Adrenal gland (tissue), 12 donors: ENCODE measurements around the gene HIPK2. TPM values are rescaled to one million over a fixed set of nuclear protein-coding genes. Genes with fewer than 3 reads are reported as not detected.

ENCODE experiments used
- DNase-seq, 7 donors: peaks; one replicate each; pipeline ENCODE4 v3.0.0-alpha.2; 2019 to 2020
- H3K27ac ChIP-seq, 5 donors: fragments of 200-600 bp; sonication (generic) in 4 of 5; 1 replicate in 3 of 5; 2 replicates in 2 of 5; pipeline versions ENCODE4 v1.5.1 to v1.8.0; 2016 to 2020; ENCODE audit warnings: mild to moderate bottlenecking in 1 of 5
- H3K27me3 ChIP-seq: fragments of 200-600 bp; 2 replicates; pipeline ENCODE4 v1.8.0; 2021
- H3K36me3 ChIP-seq, 2 donors: fragments of 200-600 bp; replicated peaks in 1 of 2; 1 replicate in 1 of 2; 2 replicates in 1 of 2; pipeline versions ENCODE4 v1.5.1 to v1.8.0; 2018 to 2022
- H3K4me1 ChIP-seq, 2 donors: fragments of 200-600 bp; replicated peaks in 1 of 2; 1 replicate in 1 of 2; 2 replicates in 1 of 2; pipeline versions ENCODE4 v1.5.1 to v1.8.0; 2018 to 2021
- H3K4me3 ChIP-seq, 4 donors: fragments of 200-600 bp; sonication (generic) in 3 of 4; one replicate each; pipeline ENCODE4 v1.5.1; 2016 to 2018
- H3K9me3 ChIP-seq, 3 donors: fragments of 200-600 bp; sonication (generic) in 1 of 3; replicated peaks in 1 of 3; 1 replicate in 2 of 3; 2 replicates in 1 of 3; pipeline versions ENCODE4 v1.5.1 to v1.8.0; 2016 to 2021
- POLR2A ChIP-seq, 2 donors: fragments of 450-650 bp; IDR thresholded peaks; one replicate each; pipeline ENCODE4 v1.6.1; 2017; ENCODE audit warnings: antibody characterized with exemption in 2 of 2, mild to moderate bottlenecking in 2 of 2, moderate library complexity in 1 of 2
- WGBS, 4 donors: extraction: QIAGEN DNeasy Blood & Tissue Kit in 2 of 4; methylation state at CpG; one replicate each; pipeline versions ENCODE4 v1.1.5 to v1.1.7; 2013 to 2017; 5-methylcytosine and 5-hydroxymethylcytosine counted together
- intact Hi-C, 2 donors: fragments of 100-400 bp; cut with DNase I; formaldehyde crosslinking; loops; one replicate each; pipeline versions ENCODE4 v1.14.1 to v1.15.0; 2022 to 2023
- polyA plus RNA-seq, 3 donors: library from polyadenylated mRNA; stranded (reverse); fragments of 200-250 nt in 2 of 3; fragments of 350-450 nt in 1 of 3; fragmentation: Illumina TruSeq in 1 of 3; extraction: RNeasy Lipid Tissue Mini Kit (QIAGEN cat#74804) in 1 of 3; gene quantifications; one replicate each; pipeline ENCODE4 v1.2.3, GENCODE V29; 2013 to 2014
- total RNA-seq, 9 donors: library from RNA; depleted of rRNA in 4 of 9; stranded (reverse); fragments of >200 nt in 4 of 9; fragments of 120-200 nt in 1 of 9; fragmentation: NEBNext Ultra II Directional in 1 of 9; extraction: Animal tissue kit (Norgen Biotek cat#: 25700) in 1 of 9; gene quantifications; one replicate each; pipeline versions ENCODE4 v1.1.0 to v1.2.4, GENCODE V29; 2013 to 2023
- TF ChIP-seq, protein P1 (sequence below), 6 experiments: fragments of 450-650 bp in 4 of 6; fragments of 200-600 bp in 2 of 6; sonication (generic) in 1 of 6; IDR thresholded peaks; 1 replicate in 5 of 6; 2 replicates in 1 of 6; pipeline versions ENCODE4 v1.5.1 to v1.8.0; 2016 to 2021; ENCODE audit warnings: antibody characterized with exemption in 6 of 6, mild to moderate bottlenecking in 2 of 6, moderate library complexity in 1 of 6
- donor health status: healthy with polysubstance abuse.
- donor health status: Bipolar disorder and iron deficiency.
- donor health status: DM: yes; HTN: yes; CAD: no.
- donor health status: DM: no; HTN: no; CAD: no.
- donor health status: DM: no; HTN: no; CAD: no.
- donor health status: DM: yes; HTN: yes; CAD: no.

The HIPK2 gene
- total and polyA plus RNA-seq, 12 donors: 4.7 to 82.4 (median 49.8) TPM

DNA sequence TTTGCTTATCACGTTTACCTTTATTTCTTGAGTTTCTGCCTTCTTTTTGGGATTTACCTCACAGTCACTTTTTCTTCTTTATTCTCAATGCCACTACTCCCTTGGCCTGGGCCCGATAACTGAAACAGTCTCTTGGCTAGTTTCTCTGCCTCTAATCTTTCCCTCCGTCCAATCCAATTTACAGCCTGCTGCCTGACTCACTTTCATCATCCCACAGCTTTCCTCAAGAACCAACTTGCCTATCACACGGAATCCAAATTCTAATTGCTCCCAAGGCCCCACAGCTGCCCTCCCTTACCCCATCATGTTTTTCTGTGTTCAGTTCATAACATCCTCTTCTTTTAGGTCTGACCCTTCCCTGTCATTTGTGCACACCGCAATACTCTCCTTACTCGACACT lies 121.4 kb downstream of the HIPK2 start:
- no peak overlapping the region for H3K27ac ChIP-seq
- intact Hi-C loops: loop anchor here in 1 of 2 donors (10.0 kb wide), 1 partner anchor 118 kb away; the partner anchor contains the start of gene HIPK2
- 69 to 74% (median 70%) methylated on average over 6 of the region's 6 CpGs for WGBS, 4 donors

DNA sequence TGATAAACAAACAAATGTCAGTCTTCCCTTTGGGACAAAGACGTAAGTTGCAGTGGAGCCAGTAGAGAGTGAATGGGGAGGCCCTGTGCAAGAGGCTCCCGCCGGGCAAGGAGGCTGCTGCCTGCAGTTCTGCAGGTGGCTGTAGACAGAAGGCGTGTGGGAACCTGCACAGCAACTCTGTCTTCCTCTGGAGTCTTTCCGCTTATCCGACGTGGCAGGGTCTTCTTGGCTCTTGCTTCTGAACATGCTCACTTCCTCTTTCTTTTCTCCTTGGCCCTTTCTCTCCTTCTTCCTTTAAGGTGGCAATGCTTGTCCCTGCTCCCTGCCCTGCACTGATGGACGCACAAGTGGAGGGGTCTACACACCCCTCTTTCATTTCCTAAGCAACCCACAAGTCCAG lies 122.5 kb downstream of the HIPK2 start:
- TF ChIP-seq, protein P1, sequence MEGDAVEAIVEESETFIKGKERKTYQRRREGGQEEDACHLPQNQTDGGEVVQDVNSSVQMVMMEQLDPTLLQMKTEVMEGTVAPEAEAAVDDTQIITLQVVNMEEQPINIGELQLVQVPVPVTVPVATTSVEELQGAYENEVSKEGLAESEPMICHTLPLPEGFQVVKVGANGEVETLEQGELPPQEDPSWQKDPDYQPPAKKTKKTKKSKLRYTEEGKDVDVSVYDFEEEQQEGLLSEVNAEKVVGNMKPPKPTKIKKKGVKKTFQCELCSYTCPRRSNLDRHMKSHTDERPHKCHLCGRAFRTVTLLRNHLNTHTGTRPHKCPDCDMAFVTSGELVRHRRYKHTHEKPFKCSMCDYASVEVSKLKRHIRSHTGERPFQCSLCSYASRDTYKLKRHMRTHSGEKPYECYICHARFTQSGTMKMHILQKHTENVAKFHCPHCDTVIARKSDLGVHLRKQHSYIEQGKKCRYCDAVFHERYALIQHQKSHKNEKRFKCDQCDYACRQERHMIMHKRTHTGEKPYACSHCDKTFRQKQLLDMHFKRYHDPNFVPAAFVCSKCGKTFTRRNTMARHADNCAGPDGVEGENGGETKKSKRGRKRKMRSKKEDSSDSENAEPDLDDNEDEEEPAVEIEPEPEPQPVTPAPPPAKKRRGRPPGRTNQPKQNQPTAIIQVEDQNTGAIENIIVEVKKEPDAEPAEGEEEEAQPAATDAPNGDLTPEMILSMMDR (IDR thresholded peaks at IDR 0.05): no peak
- no peak for TF ChIP-seq POLR2A (IDR thresholded peaks at IDR 0.05)
- DNase-seq: no peak

More for the DNA sequence above, 121.4 kb downstream of the HIPK2 start:
- Histone ChIP-seq H3K9me3 (no peaks in the 10 kb centered on the region), H3K36me3 (no peaks in the 10 kb centered on the region), H3K4me1 (peaks cover 7 to 37% of the 10 kb centered on the region in 2 donors), H3K27me3 (no peaks in the 10 kb centered on the region), H3K4me3 (no peak overlapping the region)
- peak in 1 of 7 donors; percentile 35 for DNase-seq
- TF ChIP-seq, protein P1 (IDR thresholded peaks at IDR 0.05): no peak
- no peak for TF ChIP-seq POLR2A (IDR thresholded peaks at IDR 0.05)

DNA sequence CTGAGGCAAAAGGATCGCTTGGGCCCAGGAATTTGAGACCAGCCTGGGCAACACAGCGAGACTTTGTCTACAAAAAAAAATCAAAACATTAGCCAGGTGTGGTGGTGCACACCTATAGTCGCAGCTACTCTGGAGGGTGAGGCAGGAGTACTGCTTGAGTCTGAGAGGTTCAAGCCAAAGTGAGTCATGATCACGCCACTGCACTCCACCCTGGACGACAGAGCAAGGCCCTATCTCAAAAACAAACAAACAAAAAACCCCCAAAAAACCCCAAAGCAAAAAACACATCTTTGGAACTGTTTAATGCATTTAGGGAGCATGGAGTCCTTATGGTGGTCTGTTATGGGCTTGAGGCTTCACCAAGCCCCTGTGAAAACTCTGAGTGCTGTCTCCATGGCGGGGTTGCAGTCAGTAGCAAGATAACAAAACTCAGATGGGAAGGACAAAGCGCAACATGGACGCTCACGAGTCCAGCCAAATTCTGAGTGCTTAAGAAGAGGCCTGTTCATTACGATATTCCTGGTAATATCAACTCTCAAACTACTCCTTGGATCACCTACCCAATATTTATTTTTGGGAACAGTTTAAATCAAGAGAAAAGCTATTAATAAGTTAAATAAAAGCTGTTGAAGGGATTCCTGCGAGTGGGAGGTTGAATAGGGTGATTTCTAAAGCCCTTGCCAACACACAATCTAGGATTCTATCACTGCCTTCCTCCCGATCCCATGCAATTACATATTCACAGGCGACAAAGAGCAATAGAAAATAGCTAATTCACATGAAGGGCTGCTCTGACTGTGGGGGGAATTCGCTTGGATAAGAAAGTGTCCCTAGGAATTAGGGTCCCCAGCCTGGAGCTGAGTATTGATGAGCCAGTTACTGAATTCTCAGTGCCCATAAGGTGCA lies 123.3 kb downstream of the HIPK2 start:
- intact Hi-C loops: loop anchor here in 1 of 2 donors (10.0 kb wide), 1 partner anchor 120 kb away; the partner anchor contains the start of gene HIPK2
- Histone ChIP-seq H3K27ac (no peak overlapping the region), H3K36me3 (no peaks in the 10 kb centered on the region), H3K4me1 (peaks cover 7 to 34% of the 10 kb centered on the region in 2 donors), H3K4me3 (no peak overlapping the region), H3K27me3 (no peaks in the 10 kb centered on the region), H3K9me3 (no peaks in the 10 kb centered on the region)
- TF ChIP-seq, protein P1 (IDR thresholded peaks at IDR 0.05): no peak
- no peak for TF ChIP-seq POLR2A (IDR thresholded peaks at IDR 0.05)
- 82 to 87% (median 84%) methylated on average over 14 of the region's 14 CpGs for WGBS, 4 donors
- DNase-seq: no peak

More for the DNA sequence above, 122.5 kb downstream of the HIPK2 start:
- Histone ChIP-seq H3K9me3 (no peaks in the 10 kb centered on the region), H3K4me3 (no peak overlapping the region), H3K36me3 (no peaks in the 10 kb centered on the region), H3K27me3 (no peaks in the 10 kb centered on the region), H3K4me1 (peaks cover 7 to 37% of the 10 kb centered on the region in 2 donors), H3K27ac (no peak overlapping the region)
- 78 to 88% (median 84%) methylated on average over 8 of the region's 8 CpGs for WGBS, 4 donors
- intact Hi-C loops: loop anchor here in 1 of 2 donors (10.0 kb wide), 1 partner anchor 119 kb away; the partner anchor contains the start of gene HIPK2

DNA sequence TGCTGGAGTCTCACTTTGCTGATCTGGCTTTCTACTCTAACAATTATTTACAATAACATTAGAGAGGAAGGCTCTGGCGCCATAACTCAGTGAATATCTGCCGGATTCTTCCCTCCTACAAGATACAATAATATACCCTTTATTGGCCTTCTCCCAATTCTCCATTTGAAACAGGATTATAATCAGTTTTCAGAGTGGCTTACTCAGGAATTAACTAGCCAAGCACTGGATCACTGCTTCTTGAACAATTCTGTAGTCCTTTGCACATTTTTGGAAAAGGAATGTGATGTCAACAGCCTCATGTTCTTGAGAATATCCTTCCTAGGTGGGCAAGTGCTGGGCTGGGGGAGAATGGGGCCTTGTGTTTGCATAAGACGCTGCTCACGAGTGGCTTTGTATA lies 125.9 kb downstream of the HIPK2 start:
- Histone ChIP-seq H3K4me3 (no peak overlapping the region), H3K36me3 (no peaks in the 10 kb centered on the region), H3K4me1 (peaks cover 0 to 21% of the 10 kb centered on the region in 2 donors), H3K9me3 (no peaks in the 10 kb centered on the region), H3K27me3 (no peaks in the 10 kb centered on the region), H3K27ac (peak overlapping the region in 1 of 5 donors; percentile 46)
- intact Hi-C loops: loop anchor here in 1 of 2 donors (10.0 kb wide), 1 partner anchor 123 kb away; the partner anchor contains the start of gene HIPK2
- 81 to 87% (median 83%) methylated on average over 4 of the region's 4 CpGs for WGBS, 4 donors
- TF ChIP-seq POLR2A (IDR thresholded peaks at IDR 0.05): no peak
- TF ChIP-seq, protein P1 (IDR thresholded peaks at IDR 0.05): no peak
- DNase-seq: no peak
